ENCODE results near the gene DLGAP1.

DLGAP1 gene

DNA sequence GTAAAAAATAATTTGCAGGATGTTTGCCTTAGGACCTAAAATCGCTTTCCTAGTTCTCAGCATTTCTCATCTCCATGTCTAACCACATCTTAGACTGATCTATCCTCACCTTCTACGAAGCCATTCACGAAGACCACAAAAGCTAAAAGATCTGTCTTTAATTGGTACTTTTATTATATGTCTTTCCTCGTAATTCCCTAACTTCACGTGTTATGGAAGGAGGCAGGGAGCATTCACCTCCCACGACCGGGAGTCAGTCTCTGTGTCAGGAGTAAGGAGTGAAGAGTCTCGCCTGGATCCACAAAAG is 1.6 kb downstream of the DLGAP1 start:
- DNase-seq (ENCODE audit: low spot score) (no peak), ATAC-seq (ENCODE audit: low read depth) (no peak)
- H3K4me3 ChIP-seq (ENCODE audit: severe bottlenecking): no peak overlapping the region
- no peaks in the 10 kb centered on the region for H3K9me3 ChIP-seq (ENCODE audit: severe bottlenecking)
- peaks cover 56% of the 10 kb centered on the region for H3K27me3 ChIP-seq (ENCODE audit: insufficient read depth, poor library complexity, severe bottlenecking)
- TF ChIP-seq, protein P1, sequence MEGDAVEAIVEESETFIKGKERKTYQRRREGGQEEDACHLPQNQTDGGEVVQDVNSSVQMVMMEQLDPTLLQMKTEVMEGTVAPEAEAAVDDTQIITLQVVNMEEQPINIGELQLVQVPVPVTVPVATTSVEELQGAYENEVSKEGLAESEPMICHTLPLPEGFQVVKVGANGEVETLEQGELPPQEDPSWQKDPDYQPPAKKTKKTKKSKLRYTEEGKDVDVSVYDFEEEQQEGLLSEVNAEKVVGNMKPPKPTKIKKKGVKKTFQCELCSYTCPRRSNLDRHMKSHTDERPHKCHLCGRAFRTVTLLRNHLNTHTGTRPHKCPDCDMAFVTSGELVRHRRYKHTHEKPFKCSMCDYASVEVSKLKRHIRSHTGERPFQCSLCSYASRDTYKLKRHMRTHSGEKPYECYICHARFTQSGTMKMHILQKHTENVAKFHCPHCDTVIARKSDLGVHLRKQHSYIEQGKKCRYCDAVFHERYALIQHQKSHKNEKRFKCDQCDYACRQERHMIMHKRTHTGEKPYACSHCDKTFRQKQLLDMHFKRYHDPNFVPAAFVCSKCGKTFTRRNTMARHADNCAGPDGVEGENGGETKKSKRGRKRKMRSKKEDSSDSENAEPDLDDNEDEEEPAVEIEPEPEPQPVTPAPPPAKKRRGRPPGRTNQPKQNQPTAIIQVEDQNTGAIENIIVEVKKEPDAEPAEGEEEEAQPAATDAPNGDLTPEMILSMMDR (IDR thresholded peaks at IDR 0.05; ENCODE audit: poor library complexity, severe bottlenecking): no peak
- no peaks in the 10 kb centered on the region for H3K4me1 ChIP-seq (ENCODE audit: insufficient read depth, poor library complexity, severe bottlenecking)
- H3K27ac ChIP-seq (ENCODE audit: poor library complexity, severe bottlenecking): no peak overlapping the region
- no peaks in the 10 kb centered on the region for H3K36me3 ChIP-seq (ENCODE audit: low read depth)

DNA sequence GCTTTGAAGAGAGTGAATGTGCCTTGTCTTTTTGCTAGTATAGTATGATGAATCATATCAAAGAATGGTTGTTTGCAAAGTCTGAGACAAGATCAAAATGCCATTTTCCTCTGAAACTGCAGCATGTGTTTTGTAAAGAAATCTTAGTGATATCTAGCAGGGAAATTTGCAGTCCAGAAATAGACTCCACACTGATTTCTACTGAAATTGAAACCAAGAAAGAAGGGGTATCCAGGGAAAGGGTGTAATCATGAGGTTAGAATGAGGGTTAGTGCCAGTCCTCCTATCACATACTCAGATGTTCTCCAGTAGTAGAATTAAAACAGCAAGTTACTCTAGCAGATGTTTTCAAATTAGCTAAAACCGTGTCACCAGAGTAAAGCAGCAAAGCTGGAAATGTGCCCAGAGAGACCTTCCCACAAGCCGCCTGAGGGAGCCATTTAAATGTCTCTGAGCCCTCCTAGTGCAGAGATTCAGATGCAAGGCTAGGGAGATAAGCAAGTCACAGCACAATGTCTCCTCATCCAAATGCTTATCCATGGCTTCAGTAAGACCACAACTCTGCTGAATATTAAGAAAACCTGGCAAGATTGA is 4.9 kb downstream of the DLGAP1 start:
- ATAC-seq (ENCODE audit: low read depth): no peak
- TF ChIP-seq, protein P1 (IDR thresholded peaks at IDR 0.05; ENCODE audit: poor library complexity, severe bottlenecking): no peak
- Histone ChIP-seq H3K27me3 (ENCODE audit: insufficient read depth, poor library complexity, severe bottlenecking) (peaks cover 48% of the 10 kb centered on the region), H3K4me1 (ENCODE audit: insufficient read depth, poor library complexity, severe bottlenecking) (no peaks in the 10 kb centered on the region), H3K4me3 (ENCODE audit: severe bottlenecking) (no peak overlapping the region), H3K9me3 (ENCODE audit: severe bottlenecking) (no peaks in the 10 kb centered on the region), H3K36me3 (ENCODE audit: low read depth) (no peaks in the 10 kb centered on the region), H3K27ac (ENCODE audit: poor library complexity, severe bottlenecking) (no peak overlapping the region)
- no peak for DNase-seq (ENCODE audit: low spot score)

DNA sequence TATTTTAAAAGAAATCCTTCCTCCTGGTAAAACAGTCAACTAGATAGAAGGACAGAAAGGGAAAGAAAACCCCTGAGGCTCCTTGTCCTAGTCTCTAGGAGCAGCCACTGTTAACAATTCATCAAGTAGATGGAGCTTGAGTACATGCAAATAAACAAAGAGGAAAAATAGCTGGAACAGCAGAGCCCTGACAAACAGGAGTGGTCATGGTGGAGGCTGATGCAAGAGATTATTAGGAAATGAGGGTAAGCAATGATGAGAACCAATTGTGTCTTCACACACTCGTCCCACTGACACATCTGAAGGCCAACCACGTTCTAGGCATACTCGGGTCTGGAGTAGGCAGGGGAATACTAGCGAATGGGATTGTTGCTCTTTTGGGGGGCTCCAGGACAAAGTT is 9.2 kb downstream of the DLGAP1 start:
- no peaks in the 10 kb centered on the region for H3K4me1 ChIP-seq (ENCODE audit: insufficient read depth, poor library complexity, severe bottlenecking)
- no peak overlapping the region for H3K27ac ChIP-seq (ENCODE audit: poor library complexity, severe bottlenecking)
- no peaks in the 10 kb centered on the region for H3K36me3 ChIP-seq (ENCODE audit: low read depth)
- no peak for DNase-seq (ENCODE audit: low spot score)
- H3K9me3 ChIP-seq (ENCODE audit: severe bottlenecking): no peaks in the 10 kb centered on the region
- no peak for ATAC-seq (ENCODE audit: low read depth)
- H3K27me3 ChIP-seq (ENCODE audit: insufficient read depth, poor library complexity, severe bottlenecking): peaks cover 10% of the 10 kb centered on the region
- H3K4me3 ChIP-seq (ENCODE audit: severe bottlenecking): no peak overlapping the region
- TF ChIP-seq, protein P1 (IDR thresholded peaks at IDR 0.05; ENCODE audit: poor library complexity, severe bottlenecking): no peak

DNA sequence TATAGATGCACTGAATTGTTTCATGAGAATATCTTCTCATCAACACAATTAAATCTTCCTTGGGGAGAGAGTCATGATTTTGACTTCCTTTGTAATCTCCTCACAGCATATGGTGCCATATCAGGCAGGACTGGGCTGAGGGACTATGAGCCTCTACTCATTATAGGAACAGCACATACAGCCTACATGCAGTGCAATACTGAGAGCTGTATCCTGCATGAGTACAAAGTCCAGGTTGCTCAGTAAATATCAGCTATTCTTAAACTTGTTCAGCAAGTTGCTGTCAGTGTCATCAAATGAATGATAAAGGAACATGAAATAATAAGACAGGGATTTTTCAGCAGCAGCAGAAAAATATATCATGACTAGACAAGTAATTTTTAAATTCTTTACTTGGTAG is 10.8 kb downstream of the DLGAP1 start:
- TF ChIP-seq, protein P1 (IDR thresholded peaks at IDR 0.05; ENCODE audit: poor library complexity, severe bottlenecking): no peak
- ATAC-seq (ENCODE audit: low read depth) (no peak), DNase-seq (ENCODE audit: low spot score) (no peak)
- no peak overlapping the region for H3K27ac ChIP-seq (ENCODE audit: poor library complexity, severe bottlenecking)
- H3K4me1 ChIP-seq (ENCODE audit: insufficient read depth, poor library complexity, severe bottlenecking): no peaks in the 10 kb centered on the region
- no peaks in the 10 kb centered on the region for H3K36me3 ChIP-seq (ENCODE audit: low read depth)
- H3K9me3 ChIP-seq (ENCODE audit: severe bottlenecking): no peaks in the 10 kb centered on the region
- H3K27me3 ChIP-seq (ENCODE audit: insufficient read depth, poor library complexity, severe bottlenecking): peaks cover 9% of the 10 kb centered on the region
- no peak overlapping the region for H3K4me3 ChIP-seq (ENCODE audit: severe bottlenecking)

DNA sequence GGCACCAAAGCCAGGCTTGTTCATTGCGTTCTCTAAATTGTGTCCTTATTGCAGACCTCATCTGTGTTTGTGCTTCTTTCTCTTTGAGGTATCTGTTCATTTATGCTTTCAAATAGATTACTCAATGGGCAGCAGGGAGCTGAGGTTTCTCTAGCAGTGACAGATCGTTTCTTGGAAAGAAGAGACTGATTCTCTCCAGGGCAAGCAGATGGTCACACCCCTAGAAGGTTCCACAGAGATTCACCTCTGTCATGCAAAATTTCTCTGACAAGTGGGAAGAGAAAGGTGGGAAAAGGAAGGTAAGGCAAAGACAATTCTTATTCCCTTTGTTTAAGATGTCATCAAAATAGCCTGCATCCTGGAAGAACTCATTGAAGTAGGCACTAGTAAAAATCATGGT is 14.0 kb downstream of the DLGAP1 start:
- no peak overlapping the region for H3K27ac ChIP-seq (ENCODE audit: poor library complexity, severe bottlenecking)
- no peaks in the 10 kb centered on the region for H3K9me3 ChIP-seq (ENCODE audit: severe bottlenecking)
- H3K27me3 ChIP-seq (ENCODE audit: insufficient read depth, poor library complexity, severe bottlenecking): no peaks in the 10 kb centered on the region
- ATAC-seq (ENCODE audit: low read depth) (no peak), DNase-seq (ENCODE audit: low spot score) (no peak)
- H3K36me3 ChIP-seq (ENCODE audit: low read depth): no peaks in the 10 kb centered on the region
- no peak overlapping the region for H3K4me3 ChIP-seq (ENCODE audit: severe bottlenecking)
- H3K4me1 ChIP-seq (ENCODE audit: insufficient read depth, poor library complexity, severe bottlenecking): no peaks in the 10 kb centered on the region
- TF ChIP-seq, protein P1 (IDR thresholded peaks at IDR 0.05; ENCODE audit: poor library complexity, severe bottlenecking): no peak

Data from RWPE2 (cell line).